Cardiac muscle cell (in vitro differentiated cells and primary cell): ENCODE data around the gene C4orf50. TPM values are rescaled to one million over a fixed set of nuclear protein-coding genes. Genes with fewer than 3 reads are reported as not detected.

Experiments used
- DNase-seq, 2 donors: peaks; one replicate each; pipeline versions ENCODE4 v3.0.0 to v3.0.0-alpha.2; 2010 to 2017; ENCODE audit warnings: low read depth in 1 of 2, low spot score in 1 of 2
- H3K27ac ChIP-seq: fragments of 200-600 bp; sonication (generic); 2 replicates; pipeline ENCODE4 v1.5.1; 2016
- H3K27me3 ChIP-seq: fragments of 200-600 bp; sonication (generic); 2 replicates; pipeline ENCODE4 v1.6.0; 2016; ENCODE audit warnings: control low read depth
- H3K36me3 ChIP-seq: fragments of 200-600 bp; sonication (generic); 2 replicates; pipeline ENCODE4 v1.5.1; 2016; ENCODE audit warnings: control low read depth
- H3K4me1 ChIP-seq: fragments of 200-600 bp; sonication (generic); 2 replicates; pipeline ENCODE4 v1.8.1; 2017; ENCODE audit warnings: low read depth, mild to moderate bottlenecking, mixed run types
- H3K4me3 ChIP-seq: fragments of 200-600 bp; sonication (generic); 2 replicates; pipeline ENCODE4 v1.5.1; 2016; ENCODE audit warnings: mild to moderate bottlenecking
- H3K9me3 ChIP-seq: fragments of 200-600 bp; sonication (generic); 2 replicates; pipeline ENCODE4 v1.5.1; 2017; ENCODE audit warnings: low read depth, mild to moderate bottlenecking, control low read depth
- CTCF ChIP-seq: IDR thresholded peaks from 2 replicates; pipeline ENCODE4 v1.5.1; 2012; ENCODE audit warnings: low read depth, mild to moderate bottlenecking, low read length
- polyA plus RNA-seq: library from polyadenylated mRNA; unstranded; fragments of >200 nt; fragmentation: Nextera tagmentation; extraction: Ambion mirVana; gene quantifications from 2 replicates; pipeline ENCODE4 v1.2.1, GENCODE V29; 2016
- total RNA-seq: library from RNA; depleted of rRNA; stranded (reverse); fragments of >200 nt; gene quantifications from 2 replicates; pipeline ENCODE4 v1.2.3, GENCODE V29; 2016

C4orf50 gene
- total and polyA plus RNA-seq, 2 experiments from 2014 or later = 0.15 TPM; not detected in 1

GRCh38 chr4:6038711-6039110 lies 20.5 kb upstream of the C4orf50 start:
- no peaks in the 10 kb centered on the region for H3K36me3 ChIP-seq
- H3K27ac ChIP-seq = no peak overlapping the region
- H3K9me3 ChIP-seq = no peaks in the 10 kb centered on the region
- TF ChIP-seq CTCF = no peak
- H3K4me3 ChIP-seq = no peak overlapping the region
- no peaks in the 10 kb centered on the region for H3K27me3 ChIP-seq
- DNase-seq = no peak
- H3K4me1 ChIP-seq = no peaks in the 10 kb centered on the region

GRCh38 chr4:6035786-6036185 lies 17.6 kb upstream of the C4orf50 start:
- no peaks in the 10 kb centered on the region for H3K4me1 ChIP-seq
- no peak for TF ChIP-seq CTCF
- H3K27ac ChIP-seq = no peak overlapping the region
- H3K9me3 ChIP-seq = no peaks in the 10 kb centered on the region
- no peak for DNase-seq
- no peaks in the 10 kb centered on the region for H3K36me3 ChIP-seq
- H3K4me3 ChIP-seq = no peak overlapping the region
- no peaks in the 10 kb centered on the region for H3K27me3 ChIP-seq

GRCh38 chr4:6033381-6033780 lies 15.2 kb upstream of the C4orf50 start:
- H3K27me3 ChIP-seq = no peaks in the 10 kb centered on the region

GRCh38 chr4:6032249-6033244 lies 14.3 kb upstream of the C4orf50 start:
- H3K36me3 ChIP-seq = no peaks in the 10 kb centered on the region
- H3K27me3 ChIP-seq = no peaks in the 10 kb centered on the region
- no peaks in the 10 kb centered on the region for H3K9me3 ChIP-seq
- no peak for TF ChIP-seq CTCF
- no peak for DNase-seq
- H3K4me1 ChIP-seq = no peaks in the 10 kb centered on the region
- H3K4me3 ChIP-seq = no peak overlapping the region
- H3K27ac ChIP-seq = no peak overlapping the region

More at GRCh38 chr4:6033381-6033780, 15.2 kb upstream of the C4orf50 start:
- Histone ChIP-seq H3K9me3 (no peaks in the 10 kb centered on the region), H3K4me1 (no peaks in the 10 kb centered on the region), H3K36me3 (no peaks in the 10 kb centered on the region), H3K4me3 (no peak overlapping the region), H3K27ac (no peak overlapping the region)
- no peak for DNase-seq
- TF ChIP-seq CTCF = no peak

- TF ChIP-seq CTCF = no peak
- no peaks in the 10 kb centered on the region for H3K4me1 ChIP-seq
- no peaks in the 10 kb centered on the region for H3K36me3 ChIP-seq
Observed at GRCh38 chr4:6031846-6032245, 13.6 kb upstream of the C4orf50 start.

More at GRCh38 chr4:6031846-6032245, 13.6 kb upstream of the C4orf50 start:
- Histone ChIP-seq H3K27me3 (no peaks in the 10 kb centered on the region), H3K27ac (no peak overlapping the region), H3K4me3 (no peak overlapping the region), H3K9me3 (no peaks in the 10 kb centered on the region)
- DNase-seq = no peak
